Measurements from ENCODE around the gene ERI3. TPM values are rescaled to one million over a fixed set of nuclear protein-coding genes. Genes with fewer than 3 reads are reported as not detected.

Gene ERI3
- polyA plus RNA-seq, 3 donors = 84.4 to 90.2 (median 86.8) TPM

DNA sequence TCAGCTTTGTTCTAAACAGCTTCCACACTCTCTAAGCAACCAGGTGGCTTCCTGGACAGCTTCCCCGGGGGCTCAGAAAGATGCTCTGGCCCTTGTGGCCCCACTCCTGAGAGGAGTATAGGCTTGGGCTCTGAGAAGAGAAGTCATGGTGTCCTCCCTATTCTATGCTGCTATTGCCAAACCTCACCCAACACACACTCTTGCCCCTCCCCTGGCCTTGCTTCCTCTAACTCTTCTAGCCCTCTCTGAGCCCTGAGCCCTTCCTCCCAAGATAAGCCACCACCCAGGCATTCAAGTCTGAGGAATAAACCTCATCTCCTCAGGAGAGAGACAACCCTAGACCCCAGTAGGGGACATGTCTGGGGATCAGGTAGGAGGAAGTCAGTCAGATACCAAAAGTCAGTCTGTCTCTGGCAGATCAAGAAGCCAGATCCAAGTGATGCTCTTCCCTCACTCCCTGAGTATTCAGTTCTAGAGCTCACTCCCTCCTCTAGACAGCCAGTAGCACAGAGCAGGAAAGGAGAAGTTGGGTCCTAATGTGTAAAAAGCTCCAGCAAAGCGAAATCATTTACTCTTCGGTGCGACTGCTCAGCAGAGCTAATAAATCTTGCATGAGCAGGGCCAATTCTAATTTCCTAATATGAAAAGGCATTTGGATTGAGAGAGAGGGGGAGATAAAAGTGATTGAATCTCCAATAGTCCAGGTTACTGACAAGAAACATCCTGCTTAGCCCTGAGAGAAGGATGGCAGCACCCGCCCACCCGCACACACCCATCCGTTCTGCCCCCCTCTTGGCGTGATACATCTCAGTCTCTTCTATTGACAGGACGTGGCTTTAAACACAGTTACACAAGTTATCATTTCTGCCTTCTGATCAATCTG is 91.2 kb downstream of the ERI3 start:
- no peak for DNase-seq (ENCODE audit: low read depth in 3 of 3, low spot score in 2 of 3)

DNA sequence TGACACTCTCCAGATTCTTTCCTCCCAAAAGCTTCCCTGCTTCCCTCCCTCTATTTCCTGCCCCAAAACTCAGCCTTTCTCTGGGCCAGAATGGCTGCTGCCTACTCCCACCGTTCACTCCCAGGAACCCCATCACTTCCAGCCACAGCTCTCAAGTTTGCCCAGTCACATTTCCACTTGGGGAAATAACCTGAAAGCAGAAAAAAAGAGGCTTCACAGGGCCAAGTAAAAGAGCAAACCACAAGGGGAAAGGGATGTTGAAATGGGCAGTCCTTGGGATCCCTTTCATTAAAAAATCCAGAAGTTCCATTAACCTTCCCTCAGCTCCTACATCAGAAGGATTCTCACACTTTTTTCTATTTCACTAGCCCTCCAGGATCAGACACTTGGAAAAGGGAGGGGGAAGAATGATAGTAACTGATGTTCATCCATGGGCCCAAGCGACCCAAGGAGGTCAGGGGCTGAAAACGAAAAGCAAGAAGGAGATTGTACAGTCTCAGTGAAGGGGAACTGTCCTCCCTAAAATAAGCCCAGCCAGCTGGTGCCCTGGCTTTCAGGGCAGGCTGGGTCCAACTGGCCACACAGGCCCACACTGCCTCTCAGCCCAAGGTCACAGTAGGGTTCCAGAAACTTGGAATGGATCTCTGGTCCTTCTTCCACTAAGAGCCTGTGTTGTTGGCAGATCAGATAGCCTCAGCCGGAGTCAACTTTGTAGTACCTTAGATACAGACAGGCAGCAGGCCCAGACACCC is 92.1 kb downstream of the ERI3 start:
- no peak for DNase-seq (ENCODE audit: low read depth in 3 of 3, low spot score in 2 of 3)

DNA sequence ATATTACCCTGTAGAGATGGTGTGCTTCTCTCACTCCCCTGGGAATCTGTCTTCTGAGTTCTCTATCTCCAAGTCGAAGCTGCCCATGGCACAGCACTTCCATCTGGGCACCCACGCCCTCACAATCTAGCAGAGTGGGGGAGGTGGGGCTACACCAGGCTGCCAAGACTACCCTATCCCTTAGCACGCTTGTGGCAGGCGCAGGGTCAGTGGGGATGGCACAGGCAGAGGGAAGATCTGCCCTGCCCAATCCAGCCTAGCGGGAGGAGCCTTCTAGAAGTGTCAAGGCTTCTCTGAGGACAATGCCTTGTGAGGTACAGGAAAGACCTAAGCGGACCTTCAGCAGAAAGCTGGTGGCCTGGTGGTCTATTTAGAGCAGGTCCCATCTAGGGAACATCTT is 92.6 kb downstream of the ERI3 start:
- no peak for DNase-seq (ENCODE audit: low read depth in 3 of 3, low spot score in 2 of 3)

DNA sequence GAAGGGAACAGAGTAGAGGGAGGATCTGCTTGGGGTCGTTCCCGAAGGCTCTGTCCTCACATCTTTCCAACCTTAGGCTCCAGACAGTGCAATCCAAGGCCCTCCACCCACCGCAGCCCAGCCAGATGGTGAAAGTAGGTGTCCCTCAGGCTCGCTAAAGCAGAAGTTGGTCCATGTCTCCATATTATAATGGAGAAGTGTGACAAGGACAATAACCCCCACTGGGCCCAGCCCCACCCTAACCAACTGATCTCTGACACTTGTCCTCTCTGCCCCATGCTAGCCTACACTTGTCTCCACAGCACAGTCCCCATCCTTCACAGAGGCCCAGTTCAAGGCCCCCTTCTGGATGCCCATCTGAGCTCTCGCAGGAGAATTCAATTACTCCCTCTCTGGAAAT is 93.1 kb downstream of the ERI3 start:
- DNase-seq (ENCODE audit: low read depth in 3 of 3, low spot score in 2 of 3) = no peak

DNA sequence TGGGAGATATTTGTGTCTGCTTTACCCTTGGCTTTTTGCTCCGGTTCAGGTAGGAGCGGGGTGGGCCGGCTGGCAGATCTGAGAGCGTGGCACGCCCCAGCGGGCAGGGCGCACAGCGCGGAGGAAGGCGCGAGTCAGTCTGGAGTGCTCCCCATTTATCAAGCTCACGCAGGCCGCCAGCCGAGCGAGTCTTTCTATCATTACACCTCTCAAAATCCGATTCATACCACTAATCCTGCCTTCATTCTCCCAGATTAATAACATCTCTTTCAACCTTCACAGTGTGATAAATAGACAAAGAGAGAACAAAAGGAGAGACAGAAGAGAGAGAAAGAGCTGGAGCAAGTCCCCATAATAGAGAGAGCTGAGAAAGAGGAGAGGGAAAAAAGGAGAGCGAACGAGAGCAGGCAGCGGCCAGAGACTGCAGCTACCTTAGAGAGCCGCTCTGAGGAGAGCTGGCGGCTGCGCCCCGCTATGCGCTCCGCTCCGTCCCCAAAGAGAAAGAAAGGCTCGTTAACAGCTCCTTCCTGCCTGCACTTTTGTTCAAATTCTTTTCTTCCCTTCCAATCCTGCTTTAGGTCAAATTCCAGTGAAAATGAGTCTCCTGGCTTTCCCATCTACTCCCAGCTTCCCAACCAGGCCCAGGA is 93.8 kb downstream of the ERI3 start:
- no peak for DNase-seq (ENCODE audit: low read depth in 3 of 3, low spot score in 2 of 3)

DNA sequence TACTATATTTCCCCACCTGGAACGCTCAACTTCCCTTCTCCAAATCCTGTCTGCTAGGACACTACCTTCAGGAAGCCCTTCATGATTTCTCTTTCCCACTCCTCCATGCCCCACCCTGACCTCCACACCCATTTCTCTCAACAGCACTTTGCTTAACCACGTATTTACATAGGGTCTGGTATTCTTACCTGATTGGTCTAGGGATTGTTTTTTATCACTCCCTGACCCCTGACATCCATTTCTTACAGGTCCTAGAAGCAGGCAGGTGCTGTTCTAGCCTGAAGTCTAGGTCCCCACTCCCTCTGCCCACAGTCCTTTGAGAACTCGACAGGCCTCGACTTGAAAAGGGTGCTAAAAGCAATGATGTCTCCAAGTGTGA is 94.3 kb downstream of the ERI3 start:
- no peak for DNase-seq (ENCODE audit: low read depth in 3 of 3, low spot score in 2 of 3)

DNA sequence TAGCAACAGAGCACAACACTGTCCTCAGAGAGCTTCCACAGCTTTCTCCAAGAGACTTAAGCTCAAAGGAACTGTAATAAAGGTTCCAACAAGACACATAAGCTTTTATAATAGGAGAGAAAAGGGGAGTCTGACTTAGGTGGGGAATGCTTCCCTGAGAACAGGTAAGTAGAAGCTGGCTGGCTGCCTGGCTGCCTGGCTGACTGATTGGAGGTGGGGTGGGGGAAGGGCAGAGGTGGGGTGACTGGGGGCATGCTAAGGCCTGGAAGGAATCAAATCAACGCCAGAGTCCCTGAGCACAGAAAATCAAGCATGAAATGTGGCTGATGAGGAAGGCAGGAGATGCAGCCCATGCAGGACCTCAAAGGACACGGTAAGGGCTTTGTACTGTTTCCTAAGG is 96.0 kb downstream of the ERI3 start:
- DNase-seq (ENCODE audit: low read depth in 3 of 3, low spot score in 2 of 3) = no peak

DNA sequence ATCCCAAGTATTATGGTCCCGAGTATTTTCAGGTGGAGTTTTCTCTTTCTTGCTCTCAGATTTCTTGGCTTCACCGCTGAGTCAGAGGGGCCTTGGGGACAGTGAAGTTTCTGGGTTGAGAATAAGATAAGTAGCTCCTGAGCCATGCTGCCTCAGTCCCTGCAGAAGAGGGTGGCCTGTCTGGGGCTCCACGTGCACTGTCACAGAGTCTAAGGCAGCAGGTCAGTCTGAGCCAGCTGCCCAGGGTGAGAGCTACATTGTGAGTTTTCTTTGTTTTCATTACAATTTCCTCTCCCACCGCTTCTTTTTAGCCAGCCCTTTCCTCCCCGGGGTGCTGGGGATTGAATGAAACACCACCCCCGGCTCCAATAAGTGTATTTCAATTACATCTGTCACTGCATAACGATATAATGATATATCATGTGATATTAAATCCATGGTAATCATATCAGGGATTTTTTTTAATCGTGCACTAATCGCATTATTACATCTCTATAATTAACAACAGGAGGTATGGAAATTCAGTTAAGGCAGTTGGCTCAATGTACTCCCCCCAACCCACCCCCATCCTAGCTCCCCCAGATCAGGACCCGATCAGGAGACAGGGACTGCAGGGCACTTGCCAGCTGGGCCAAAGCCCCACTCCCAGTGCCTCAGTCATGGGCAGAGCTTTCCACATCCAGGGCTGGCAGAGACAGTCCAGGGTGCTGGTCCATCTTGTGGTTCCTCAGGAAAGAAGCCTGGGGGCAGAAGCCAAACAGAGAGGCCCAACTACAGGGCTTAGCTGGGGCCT is 98.1 kb downstream of the ERI3 start:
- no peak for DNase-seq (ENCODE audit: low read depth in 3 of 3, low spot score in 2 of 3)

DNA sequence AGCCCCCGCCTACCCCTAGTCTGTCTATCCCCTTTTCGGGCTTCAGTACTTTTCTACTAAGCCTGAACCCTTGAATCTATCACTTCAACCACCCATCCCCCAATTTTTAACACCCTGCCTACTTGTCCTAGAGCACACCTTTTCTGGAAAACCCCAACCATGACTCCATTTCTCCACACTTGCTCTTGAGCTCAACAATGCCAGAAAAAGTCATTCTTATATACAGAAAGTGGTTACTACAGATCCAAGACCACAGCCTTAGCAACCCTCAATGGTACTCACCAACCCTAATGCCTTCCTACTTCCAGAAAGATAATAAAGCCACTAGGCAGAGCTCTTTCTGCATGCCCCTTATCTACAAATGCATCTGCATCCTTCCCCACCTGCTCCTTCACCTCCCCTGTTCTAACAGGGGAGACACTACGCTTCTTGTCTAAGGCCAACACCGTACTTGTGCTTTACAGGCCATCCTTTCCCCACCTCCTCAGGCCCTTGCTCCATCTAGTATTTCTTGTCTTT is 100.6 kb downstream of the ERI3 start:
- DNase-seq (ENCODE audit: low read depth in 3 of 3, low spot score in 2 of 3) = no peak

DNA sequence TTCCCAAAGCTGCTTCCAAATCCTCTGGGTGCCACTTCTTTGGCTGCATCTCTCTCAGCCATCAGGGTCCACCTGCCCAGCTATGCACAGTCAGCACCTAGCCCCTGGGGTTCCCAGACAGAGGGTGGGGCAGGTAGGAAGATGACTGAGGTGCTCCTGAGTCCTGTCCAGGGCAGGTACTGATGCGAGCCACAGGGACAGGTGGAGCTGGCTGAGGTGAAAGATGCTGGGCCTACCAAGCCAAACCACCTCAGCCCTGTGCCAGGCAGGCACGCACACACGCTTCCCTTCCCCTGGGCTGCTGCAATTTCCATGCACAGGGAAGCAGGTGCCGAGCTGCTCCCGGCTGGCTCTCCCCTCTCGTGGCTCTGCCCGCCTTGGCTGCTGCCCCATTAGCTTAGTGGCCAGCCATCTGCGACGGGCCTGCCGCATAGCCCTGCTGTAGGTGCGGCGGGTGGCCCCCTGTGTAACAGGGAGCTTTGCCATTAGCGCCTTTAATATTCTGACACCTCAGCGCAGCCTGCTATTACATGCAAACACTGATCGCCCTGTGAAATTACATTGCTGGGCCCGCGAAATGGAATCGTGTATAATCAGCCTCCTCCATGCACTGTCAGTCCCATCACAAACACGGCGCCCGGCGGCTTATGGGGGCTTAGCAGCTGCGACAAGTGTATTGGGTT is 102.9 kb downstream of the ERI3 start:
- no peak for DNase-seq (ENCODE audit: low read depth in 3 of 3, low spot score in 2 of 3)

DNA sequence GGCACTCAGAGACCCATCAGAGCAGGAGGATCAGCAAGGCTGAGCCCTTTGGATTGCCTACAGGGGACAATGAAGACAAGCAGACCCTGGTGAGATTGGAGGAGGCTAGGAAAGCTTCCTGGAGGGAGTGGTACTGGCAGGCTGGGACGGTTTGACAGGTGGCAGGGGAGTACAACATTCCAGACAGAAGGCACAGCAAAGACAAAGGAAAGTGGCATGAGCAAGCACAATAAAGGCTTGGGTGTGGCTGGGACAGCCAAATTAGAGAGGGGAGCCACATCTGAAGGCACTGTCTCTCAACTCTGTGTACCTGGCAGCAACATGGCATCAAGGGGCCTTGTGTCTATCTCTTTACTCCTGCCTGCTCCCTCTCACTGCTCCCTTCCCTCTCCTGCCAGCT is 103.6 kb downstream of the ERI3 start:
- no peak for DNase-seq (ENCODE audit: low read depth in 3 of 3, low spot score in 2 of 3)

DNA sequence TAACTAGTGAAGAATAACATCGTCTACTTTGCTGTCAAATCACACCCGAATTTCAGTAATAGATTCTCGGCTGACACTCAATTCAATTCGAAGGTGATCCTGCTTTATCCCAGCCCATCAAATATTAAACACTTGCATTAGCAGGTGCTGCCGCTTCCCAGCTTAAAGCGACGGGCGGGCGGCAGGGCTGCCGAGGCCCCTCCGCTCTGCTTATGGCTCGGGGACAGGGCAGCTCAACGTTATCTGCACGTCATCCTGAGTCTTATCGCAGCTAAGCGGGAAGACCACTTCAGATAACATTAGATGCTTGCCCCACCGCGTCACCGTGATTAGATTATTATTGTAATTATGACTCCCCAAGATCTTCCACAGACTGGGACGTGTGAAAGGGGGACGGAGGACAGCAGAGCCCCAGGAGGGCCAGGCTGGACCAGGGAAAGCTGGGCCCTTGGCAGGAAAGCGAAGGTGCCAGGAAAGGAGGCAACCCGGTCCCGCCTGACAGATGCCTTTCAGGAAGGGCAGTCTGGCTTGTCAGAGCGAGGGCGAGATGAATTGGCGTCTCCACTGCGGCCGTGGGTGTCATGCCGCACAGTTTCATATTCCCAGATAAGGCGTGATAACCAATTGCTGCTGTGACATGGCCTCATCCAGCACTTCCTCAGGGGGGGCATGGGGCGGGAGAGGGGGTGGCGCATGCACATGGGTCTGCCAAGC is 104.8 kb downstream of the ERI3 start:
- DNase-seq (ENCODE audit: low read depth in 3 of 3, low spot score in 2 of 3) = no peak

DNA sequence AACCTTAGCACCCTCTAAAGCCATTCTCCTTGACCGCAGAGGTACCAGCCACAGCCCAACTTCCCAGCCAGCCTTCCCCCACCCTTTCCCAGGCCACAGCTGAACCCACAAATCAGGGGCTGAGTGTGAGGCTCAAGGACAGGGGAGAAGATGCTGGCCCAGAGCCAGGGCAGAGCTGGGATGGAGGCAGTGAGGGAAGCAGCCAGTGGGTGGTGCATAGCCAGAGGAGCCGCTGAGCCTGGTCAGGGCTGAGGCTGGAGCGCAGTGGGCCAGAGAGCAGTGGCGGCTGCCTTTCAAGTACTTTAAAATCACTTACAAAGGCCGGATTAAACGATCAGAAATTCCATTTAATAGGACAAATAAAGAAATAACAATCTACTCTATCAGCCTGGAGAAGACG is 105.5 kb downstream of the ERI3 start:
- no peak for DNase-seq (ENCODE audit: low read depth in 3 of 3, low spot score in 2 of 3)

DNA sequence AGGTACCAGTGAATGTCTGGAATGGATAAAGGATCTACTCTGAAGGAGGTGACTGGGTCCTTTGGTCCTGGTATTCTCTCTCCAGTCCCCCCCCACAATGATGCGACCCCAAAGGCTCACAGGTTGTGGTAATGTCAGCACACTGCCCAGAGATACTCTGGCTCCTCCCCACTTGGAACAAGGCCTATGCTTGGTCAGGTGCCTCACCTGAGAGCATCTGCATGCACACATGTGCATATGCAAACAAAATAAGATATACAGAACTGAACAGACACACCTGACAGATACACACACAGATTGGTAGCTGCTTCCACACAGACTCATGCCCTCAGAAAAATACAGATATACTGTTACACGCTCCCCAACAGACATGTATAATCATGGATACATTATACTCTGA is 108.3 kb downstream of the ERI3 start:
- DNase-seq (ENCODE audit: low read depth in 3 of 3, low spot score in 2 of 3) = no peak

DNA sequence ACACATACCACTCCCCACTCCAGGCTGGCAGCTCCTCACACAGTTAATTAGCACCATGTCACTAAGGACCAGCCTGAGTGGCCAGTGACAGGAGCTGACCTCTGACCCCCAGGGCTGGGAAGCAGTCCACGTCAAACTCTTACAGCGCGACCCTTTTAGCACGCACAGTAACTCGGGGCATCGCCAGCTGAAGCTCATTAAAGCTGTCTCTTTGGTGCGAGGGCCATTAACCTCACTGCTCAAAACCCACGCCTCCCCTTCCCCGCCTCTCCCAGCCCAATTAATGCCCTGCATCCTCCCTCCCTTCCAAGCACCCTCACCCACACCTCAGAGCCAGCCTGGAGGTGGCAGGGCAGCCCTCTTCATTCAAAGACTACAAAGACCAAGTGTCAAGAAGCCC is 110.1 kb downstream of the ERI3 start:
- peak in 2 of 3 donors; percentile 30 to 31 for DNase-seq (ENCODE audit: low read depth in 3 of 3, low spot score in 2 of 3)

DNA sequence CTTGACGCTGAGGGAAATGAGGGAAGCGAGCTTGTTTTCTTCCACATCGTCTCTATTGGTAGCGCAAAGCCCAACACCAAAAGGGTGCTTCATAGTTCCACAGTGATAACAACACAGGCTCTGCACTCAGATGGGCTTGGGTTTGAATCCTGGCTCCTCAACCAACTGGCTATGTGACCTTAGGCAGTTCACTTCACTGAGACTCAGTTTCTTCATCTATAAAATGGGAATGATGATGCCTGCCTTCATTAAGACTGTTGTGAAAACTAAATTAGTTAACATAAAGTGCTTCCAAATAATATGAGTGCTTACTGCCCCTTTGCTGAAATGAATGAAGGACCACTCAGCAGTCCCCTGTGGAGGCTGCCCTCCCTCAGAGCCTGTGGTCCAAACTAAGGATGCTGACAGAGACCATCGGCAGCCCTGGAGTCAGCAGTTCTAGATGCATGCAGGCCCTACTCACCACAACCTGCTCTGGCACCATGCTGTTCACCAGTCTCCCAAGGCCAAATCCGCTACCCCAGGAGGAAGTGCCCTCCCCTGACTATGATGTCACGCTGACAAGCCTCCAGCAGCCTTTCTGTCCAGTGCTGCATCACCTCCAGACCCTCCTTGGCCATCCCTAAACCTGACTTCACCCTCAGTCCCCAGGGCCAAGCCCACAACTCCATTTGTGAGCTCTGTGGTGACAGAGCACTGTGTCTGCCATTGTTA is 111.1 kb downstream of the ERI3 start:
- DNase-seq (ENCODE audit: low read depth in 3 of 3, low spot score in 2 of 3) = no peak

DNA sequence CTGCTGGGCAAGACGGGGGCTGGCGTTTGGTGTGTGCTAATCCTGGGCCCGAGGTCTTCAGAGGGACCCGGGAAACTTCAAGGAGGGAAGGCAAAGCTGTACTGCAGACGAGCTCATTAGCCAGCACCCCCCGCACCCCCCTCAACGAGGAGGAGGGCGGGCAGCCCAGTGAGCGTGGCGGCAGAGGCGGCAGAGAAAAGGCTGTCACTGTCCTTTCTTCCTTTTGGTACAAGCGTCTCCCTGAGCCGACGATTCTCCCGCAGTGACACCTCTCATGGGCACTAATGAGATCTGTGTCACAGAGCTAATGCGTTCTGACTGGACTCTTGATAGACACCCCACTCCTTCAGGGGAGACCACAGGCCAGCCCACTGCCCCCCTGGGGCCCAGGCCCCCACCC is 112.3 kb downstream of the ERI3 start:
- DNase-seq (ENCODE audit: low read depth in 3 of 3, low spot score in 2 of 3) = no peak

DNA sequence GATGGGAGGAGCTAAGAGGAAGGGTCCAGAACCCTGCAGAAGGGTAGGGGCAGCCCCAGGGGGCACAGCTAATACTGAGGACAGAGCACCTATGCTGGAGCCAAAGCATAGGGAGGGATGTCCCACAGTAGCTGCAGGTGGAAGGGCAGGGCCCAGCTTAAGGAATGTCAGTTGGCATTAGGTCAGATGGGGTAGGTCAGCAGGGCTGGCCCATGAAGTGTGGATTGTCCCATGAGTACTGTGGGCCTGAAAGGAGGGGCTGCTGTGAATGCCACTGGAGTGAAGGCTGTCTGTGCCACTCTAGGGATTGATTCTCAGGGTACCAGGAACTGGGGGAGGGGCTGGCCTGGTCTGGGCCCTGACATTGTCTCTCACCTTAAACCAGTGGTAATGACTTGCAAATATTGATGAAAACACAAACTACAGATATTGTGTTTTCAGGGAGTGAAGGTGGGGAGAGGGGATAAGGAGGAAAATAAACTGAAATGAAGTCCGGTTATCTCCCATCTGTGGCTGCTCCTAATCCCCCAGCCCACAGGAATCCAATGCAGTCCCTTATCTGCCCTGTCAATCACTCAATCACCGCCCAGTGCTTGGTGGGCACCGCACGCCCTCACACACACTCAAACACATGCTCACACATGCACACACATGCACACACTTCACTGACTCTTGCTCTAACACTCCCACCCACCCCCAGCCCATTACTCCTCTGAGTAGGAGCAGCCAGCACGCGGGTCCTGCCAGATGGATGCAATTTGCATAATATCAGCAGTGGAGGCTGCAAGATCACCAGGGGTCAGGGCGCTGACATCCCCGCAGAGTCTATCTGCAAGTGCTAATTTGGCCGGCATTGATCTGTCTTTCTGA is 114.0 kb downstream of the ERI3 start:
- DNase-seq (ENCODE audit: low read depth in 3 of 3, low spot score in 2 of 3) = no peak

Data from right renal cortex interstitium (tissue), 3 donors.